GM06990 (cell line): ENCODE measurements around the gene IL10RB.

Experiments
- DNase-seq: peaks from one replicate; pipeline ENCODE4 v3.0.0-alpha.2; 2011; ENCODE audit not compliant: insufficient read length; ENCODE audit errors: extremely low read depth
- H3K27me3 ChIP-seq: replicated peaks from 2 replicates; pipeline ENCODE4 v1.6.0; 2011; ENCODE audit warnings: low read length; ENCODE audit not compliant: control insufficient read depth, insufficient read depth
- H3K36me3 ChIP-seq: 2 replicates; pipeline ENCODE4 v1.5.1; 2011; ENCODE audit warnings: low read length; ENCODE audit not compliant: control insufficient read depth, insufficient read depth
- H3K4me3 ChIP-seq: replicated peaks from 2 replicates; pipeline ENCODE4 v1.5.1; 2011; ENCODE audit warnings: low read depth, mild to moderate bottlenecking, control low read depth, low read length
- TF ChIP-seq, protein P1 (sequence below): IDR thresholded peaks from 2 replicates; pipeline ENCODE4 v1.5.1; 2011; ENCODE audit warnings: low read length, control low read depth, mild to moderate bottlenecking, inconsistent platforms; ENCODE audit not compliant: insufficient read depth, poor library complexity, severe bottlenecking

IL10RB gene

DNA sequence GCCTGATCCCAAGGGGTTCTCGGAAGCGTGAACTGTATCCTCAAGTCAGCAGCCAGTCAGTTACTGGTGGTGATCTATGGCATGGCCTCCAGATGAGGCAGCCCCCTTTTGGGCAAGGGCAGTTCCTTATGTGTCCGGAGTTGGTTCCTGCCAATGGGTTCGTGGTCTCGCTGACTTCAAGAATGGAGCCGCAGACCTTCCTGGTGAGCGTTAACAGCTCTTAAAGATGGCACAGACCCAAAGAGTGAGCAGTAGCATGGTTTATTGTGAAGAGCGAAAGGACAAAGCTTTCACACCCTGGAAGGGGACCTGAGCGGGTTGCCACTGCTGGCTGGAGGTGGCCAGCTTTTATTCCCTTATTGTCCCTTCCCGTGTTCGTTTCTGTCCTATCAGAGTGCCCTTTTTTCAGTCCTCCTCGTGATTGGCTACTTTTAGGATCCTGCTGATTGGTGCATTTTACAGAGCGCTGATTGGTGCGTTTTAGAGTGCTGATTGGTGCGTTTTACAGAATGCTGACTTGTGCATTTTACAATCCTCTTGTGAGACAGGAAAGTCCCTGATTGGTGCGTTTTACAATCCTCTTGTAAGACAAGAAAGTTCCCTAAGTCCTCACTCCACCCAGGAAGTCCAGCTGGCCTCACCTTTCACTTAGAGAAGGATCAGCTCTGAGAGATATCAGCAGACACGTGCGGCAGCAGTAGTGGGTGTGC is 8.9 kb upstream of the IL10RB start:
- DNase-seq: no peak
- Histone ChIP-seq H3K27me3 (no peaks in the 10 kb centered on the region), H3K36me3 (peaks cover 28% of the 10 kb centered on the region)

DNA sequence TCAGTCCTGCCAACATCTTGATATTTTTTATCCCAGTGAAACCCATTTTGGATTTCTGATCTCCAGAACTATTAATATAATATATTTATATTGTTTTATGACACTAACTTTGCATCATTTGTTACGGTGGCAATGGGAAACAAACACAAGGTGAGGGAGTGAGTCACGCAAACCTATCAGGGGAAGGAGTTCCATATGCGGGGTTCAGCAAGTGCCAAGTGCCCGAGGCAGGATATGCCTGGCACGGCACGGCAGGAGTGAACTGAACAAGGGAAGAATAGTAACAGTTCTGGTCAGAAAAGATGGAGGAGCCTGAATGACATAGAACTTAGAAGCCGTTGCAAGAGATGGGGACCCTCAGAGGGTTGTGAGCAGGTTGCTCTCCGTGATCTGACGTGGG is 7.7 kb upstream of the IL10RB start:
- TF ChIP-seq, protein P1, sequence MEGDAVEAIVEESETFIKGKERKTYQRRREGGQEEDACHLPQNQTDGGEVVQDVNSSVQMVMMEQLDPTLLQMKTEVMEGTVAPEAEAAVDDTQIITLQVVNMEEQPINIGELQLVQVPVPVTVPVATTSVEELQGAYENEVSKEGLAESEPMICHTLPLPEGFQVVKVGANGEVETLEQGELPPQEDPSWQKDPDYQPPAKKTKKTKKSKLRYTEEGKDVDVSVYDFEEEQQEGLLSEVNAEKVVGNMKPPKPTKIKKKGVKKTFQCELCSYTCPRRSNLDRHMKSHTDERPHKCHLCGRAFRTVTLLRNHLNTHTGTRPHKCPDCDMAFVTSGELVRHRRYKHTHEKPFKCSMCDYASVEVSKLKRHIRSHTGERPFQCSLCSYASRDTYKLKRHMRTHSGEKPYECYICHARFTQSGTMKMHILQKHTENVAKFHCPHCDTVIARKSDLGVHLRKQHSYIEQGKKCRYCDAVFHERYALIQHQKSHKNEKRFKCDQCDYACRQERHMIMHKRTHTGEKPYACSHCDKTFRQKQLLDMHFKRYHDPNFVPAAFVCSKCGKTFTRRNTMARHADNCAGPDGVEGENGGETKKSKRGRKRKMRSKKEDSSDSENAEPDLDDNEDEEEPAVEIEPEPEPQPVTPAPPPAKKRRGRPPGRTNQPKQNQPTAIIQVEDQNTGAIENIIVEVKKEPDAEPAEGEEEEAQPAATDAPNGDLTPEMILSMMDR: no peak
- peaks cover 32% of the 10 kb centered on the region for H3K36me3 ChIP-seq
- no peak for DNase-seq
- H3K27me3 ChIP-seq: no peaks in the 10 kb centered on the region
- H3K4me3 ChIP-seq: no peak overlapping the region

More for the DNA sequence above, 8.9 kb upstream of the IL10RB start:
- H3K4me3 ChIP-seq: no peak overlapping the region
- TF ChIP-seq, protein P1: no peak

DNA sequence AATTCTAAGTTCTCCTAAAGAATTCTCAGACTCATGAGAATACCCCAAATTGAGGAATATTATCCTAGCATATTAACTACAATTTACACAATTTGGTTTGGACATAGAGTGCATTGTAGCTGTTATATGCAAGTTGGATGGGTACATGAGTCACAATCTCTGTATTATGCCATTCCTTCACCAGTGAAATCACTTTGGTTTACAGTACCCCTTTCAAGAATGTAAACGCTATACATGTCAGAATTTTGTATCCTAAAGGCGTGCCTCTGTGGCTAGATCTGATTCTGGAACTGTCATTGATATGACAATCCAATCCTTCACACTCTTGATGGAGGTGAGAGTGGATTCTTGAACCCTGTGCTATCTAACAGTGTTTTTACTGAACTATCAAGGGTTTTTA is 6.7 kb upstream of the IL10RB start:
- no peak overlapping the region for H3K4me3 ChIP-seq
- TF ChIP-seq, protein P1: no peak
- H3K36me3 ChIP-seq: peaks cover 34% of the 10 kb centered on the region
- DNase-seq: no peak
- no peaks in the 10 kb centered on the region for H3K27me3 ChIP-seq

DNA sequence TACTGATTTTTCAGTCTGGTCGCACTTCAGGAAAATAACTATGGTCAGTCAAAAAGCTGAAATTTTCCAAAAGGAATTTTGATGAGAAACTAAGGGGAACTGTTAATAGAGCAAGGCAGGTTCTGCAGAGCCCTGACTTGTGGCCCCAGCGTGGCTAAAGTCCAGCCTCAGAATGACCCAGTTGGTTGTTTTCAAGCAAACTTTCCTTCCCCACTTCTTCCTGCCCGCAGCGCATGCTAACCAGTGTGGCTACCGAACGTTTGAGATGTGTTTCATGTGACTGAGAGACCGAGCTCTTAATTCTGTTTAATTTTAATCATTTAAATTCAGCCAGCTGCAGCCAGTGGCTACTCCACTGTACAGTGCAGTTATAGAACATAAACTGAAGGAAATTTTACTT is 6.2 kb upstream of the IL10RB start:
- no peak overlapping the region for H3K4me3 ChIP-seq
- H3K27me3 ChIP-seq: no peaks in the 10 kb centered on the region
- TF ChIP-seq, protein P1: no peak
- peaks cover 32% of the 10 kb centered on the region for H3K36me3 ChIP-seq
- no peak for DNase-seq

DNA sequence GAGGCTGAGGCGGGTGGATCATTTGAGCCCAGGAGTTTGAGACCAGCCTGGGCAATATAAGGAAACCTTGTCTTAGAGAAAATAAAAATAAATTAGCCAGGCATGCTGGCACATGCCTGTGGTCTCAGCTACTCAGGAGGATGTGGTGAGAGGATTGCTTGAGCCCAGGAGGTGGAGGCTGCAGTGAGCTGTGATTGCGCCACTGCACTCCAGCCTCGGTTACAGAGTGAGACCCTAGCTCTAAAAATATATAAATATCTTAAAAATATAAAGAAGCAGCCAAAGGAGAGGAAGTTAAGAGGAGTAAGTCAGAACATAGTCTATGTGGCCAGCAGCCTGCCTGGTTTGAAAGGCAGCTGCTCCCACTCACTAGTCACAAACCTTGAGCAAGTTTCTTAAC is 4.5 kb upstream of the IL10RB start:
- TF ChIP-seq, protein P1: no peak
- Histone ChIP-seq H3K27me3 (no peaks in the 10 kb centered on the region), H3K4me3 (no peak overlapping the region), H3K36me3 (peaks cover 26% of the 10 kb centered on the region)
- DNase-seq: no peak

DNA sequence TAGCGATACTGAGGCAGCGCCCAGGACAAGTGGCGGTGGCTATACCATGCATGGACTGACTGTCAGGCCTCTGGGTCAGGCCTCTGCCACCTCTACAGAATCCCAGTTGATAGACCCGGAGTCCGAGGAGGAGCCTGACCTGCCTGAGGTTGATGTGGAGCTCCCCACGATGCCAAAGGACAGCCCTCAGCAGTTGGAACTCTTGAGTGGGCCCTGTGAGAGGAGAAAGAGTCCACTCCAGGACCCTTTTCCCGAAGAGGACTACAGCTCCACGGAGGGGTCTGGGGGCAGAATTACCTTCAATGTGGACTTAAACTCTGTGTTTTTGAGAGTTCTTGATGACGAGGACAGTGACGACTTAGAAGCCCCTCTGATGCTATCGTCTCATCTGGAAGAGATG is 3.2 kb upstream of the IL10RB start:
- Histone ChIP-seq H3K36me3 (peaks cover 19% of the 10 kb centered on the region), H3K4me3 (no peak overlapping the region), H3K27me3 (no peaks in the 10 kb centered on the region)
- TF ChIP-seq, protein P1: no peak
- no peak for DNase-seq
